Measurements from ENCODE around the gene ZNRF2.

DNA sequence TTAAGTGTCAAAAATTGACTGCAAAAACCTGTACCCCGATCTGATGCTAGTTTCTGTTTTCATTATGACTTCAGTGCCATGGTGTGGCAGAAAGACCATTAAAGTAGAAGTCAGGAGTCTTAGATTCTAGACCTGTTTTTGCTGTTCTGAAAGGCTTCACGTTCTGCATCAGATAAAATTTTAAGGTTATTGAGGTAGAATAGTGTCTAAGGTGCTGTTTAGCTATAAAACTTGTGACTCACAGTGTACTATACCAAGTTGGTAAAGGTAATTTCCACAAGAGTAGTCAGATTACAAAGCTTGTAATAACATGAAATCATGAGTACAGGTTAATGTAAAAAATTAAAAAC lies 38.6 kb downstream of the ZNRF2 start:
- TF ChIP-seq CTCF (IDR thresholded peaks at IDR 0.05 in 4 of 5, conservative IDR thresholded peaks at IDR 0.05 in 1 of 5) (no peak), POLR2A (IDR thresholded peaks at IDR 0.05) (no peak)

All from gastrocnemius medialis (tissue), 4 donors.